Hippocampal formation (tissue), 2 donors: Measurements from ENCODE around the gene CLASRP.

ENCODE experiments used
- DNase-seq, 2 donors: peaks; one replicate each; lab custom pipeline; 2025; lab: John Stamatoyannopoulos, UW

Gene CLASRP

DNA sequence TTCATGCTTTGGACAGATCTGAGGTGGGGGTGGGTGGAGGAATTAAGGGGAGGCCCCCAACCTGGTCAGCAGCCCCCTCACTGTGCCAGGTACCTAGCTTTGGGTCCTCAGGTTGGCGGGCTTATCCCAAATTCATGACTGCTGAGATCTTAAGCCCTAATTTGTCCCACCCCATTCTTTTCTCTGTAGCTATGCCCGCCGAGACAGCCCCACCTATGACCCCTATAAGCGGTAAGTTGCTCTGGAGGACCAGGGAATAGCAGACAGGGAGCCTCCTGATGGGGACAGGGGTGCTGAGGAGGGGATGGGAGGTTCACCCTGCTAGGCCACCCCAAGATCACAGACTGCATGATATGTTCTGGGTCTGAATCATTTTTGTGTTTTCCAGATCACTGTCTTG lies 23.1 kb downstream of the CLASRP start:
- no peak for DNase-seq

DNA sequence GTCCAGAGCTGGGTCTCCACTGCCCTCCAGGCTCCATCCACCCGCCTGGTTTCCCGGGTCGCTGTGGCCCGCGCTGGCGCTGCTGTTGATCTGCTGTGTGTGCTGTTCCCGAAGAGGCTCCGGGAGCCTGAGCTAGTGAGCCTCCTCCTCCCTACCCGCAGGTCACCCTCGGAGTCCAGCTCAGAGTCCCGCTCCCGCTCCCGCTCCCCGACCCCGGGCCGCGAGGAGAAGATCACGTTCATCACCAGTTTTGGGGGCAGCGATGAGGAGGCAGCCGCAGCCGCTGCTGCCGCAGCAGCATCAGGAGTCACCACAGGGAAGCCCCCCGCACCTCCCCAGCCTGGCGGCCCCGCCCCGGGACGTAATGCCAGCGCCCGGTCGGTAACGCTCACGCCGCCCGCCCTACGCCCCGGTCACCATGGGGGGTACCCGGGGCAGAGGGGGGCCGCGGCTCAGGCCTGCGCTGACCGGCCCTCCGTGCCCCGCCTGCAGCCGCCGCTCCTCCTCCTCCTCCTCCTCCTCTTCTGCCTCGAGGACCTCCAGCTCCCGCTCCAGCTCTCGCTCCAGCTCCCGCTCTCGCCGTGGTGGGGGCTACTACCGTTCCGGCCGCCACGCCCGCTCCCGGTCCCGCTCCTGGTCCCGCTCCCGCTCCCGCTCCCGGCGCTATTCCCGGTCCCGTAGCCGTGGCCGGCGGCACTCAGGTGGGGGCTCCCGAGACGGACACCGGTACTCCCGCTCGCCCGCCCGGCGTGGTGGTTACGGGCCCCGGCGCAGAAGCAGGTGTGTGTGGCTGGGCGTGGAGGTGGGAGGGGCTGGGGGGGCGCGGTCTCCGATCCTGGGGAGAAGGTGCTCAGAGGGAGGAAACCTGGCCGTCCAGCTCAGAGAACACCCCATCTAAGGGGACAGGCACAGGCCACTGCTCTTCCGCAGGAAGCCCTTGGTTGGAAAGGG lies 25.3 kb downstream of the CLASRP start:
- no peak for DNase-seq

GRCh38 chr19:45066921-45067661 lies 28.2 kb downstream of the CLASRP start:
- no peak for DNase-seq

DNA sequence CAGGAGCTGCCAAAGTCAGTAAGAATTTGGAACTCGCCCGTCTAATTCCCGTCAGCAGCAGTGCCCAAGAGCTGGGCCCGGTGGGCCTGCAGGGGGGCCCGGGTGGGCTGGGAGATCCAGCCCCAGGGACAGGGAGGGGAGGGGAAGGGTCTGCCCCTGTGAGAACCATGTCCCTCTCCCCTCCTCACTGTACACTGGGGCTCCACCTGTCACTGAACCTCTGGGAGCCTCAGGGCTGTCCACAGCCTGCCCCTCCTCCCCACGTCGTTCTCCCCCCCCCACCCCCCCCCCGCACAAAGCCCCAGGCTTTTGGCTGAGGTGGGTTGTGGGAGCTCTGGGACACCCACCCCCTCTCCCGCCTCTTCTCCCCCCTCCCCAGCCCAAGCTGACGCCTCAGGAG lies 29.2 kb downstream of the CLASRP start:
- no peak for DNase-seq

DNA sequence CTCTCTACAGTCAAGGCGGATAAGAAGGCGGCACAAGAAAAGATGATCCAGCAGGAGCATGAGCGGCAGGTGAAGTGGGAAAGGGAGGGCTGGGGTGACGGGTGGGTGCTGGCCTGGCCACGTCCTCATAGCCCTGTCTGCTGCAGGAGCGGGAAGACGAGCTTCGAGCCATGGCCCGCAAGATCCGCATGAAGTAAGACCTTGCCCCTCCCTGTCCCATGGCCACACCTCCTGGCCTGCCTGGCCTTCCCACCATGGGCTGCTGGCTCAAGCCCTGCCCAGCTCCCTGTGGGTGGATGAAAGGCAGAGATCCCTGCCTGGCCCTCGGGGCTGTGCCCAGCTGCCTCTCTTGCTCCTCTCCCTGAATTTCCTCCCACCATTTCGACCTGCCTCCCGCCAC lies 30.2 kb downstream of the CLASRP start:
- no peak for DNase-seq

DNA sequence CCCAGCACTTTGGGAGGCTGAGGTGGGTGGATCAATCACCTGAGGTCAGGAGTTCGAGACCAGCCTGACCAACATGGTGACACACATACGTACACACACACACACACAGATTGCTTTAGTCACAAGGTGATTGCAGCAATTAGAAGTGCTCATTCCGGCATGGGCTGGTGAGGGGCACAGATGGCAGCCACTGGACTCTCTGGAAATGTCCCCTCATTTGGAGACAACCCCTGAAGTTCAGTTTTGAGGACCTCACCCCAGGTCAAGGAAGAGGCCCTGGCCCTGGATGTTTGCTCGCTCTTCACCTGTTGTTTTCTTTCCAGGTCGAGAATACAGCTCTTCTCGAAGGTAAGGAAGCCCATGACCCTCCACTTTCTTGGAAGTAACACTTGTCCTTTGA lies 31.4 kb downstream of the CLASRP start:
- DNase-seq: no peak

DNA sequence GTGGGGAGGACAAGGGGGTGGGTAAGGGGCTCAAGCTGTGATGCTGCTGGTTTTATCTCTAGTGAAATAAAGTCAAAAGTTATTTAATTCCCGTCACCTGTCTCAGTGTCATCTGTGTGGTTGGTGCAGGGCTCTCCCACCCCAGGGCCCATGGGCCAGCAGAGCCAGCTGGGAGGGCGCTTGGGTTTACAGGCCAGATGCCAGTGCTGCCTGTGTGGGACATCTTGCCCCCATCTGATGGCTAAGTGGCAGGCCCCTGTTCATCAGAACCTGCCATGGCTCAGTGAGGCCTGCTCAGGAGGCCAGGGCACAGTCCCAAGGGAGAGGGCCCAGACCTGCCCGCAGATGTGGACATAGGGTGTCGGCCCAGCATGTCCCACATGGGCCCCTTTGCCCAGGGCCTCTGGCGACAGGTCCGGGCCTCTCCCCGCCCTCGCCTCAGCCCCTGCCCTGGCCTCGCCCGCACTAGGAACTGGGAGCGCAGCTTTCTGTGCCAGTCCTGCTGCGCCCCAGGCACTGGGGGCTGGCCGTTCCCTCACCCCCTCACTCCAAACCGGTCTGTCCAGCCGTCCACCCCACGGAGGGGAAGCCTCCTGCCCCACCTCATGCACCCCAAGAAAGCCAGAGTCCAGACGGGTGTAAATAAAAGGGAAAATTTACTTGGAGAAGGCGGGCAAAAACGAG lies 32.2 kb downstream of the CLASRP start:
- no peak for DNase-seq

DNA sequence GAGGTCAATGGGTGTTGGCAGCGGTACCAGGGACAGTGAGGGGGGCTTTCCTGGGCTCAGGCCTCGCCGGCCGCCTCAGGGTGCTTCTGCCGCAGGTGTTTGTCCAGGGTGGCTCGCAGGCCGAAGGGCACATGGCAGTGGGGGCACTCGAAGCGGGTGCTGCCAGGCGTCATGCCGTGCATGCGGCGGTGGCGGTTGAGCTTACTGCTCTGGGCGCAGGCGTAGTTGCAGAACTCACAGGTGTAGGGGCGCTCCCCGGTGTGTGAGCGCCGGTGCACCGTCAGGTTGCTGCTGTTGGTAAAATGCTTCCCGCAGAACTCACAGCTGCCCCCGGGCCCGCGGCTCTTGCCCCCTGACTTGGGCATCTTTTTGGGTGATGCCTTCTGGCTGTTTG lies 32.7 kb downstream of the CLASRP start:
- DNase-seq: no peak

GRCh38 chr19:45071969-45072790 lies 33.3 kb downstream of the CLASRP start:
- DNase-seq: no peak

- DNase-seq: no peak
Measured at GRCh38 chr19:45074744-45075300, 36.0 kb downstream of the CLASRP start.

- peak; percentile 5 to 62 for DNase-seq
Measured at GRCh38 chr19:45075301-45076028, 36.6 kb downstream of the CLASRP start.

DNA sequence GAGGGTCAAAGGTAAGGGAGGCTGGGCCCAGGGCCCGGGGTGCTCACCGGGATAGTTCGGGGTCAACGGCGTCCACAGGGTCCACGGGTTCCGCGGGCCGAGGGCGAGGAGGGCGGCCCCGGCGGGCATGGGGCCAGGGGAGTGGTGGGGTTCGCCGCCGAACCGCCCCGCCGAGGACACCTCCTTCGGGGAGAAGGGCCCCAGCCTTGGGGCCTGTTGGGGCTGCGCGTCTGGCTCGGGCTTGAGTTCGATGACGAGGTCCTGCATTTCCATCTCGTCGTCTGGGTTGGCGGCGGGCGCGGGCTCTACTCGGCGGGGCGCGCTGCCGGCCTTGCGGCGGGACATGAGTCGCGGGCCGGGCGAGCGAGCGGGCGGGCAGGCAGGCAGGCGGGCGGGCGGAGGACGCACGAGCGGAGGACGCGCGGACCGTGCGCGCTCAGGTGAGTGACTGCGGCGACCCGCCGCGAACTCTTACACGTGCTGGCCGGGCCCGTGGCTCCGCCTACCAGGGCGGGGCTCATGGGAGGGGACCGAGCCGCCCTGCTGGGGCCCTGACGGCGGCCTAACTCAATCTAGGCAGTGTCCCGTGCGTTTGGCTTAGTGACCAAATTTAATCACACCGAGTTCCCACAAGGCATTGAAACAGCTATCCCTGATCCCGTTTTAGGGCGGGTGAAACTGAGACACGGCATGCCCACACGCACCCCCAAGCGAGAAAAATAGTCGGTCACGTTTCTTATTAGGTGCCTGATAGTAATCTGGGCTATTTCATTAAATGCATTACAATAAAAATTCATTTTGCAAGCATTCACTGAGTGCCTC lies 37.4 kb downstream of the CLASRP start, which contains the start of gene ZNF296:
Gene ZNF296, minus strand, starts transcription at position 450 of the 822 bp plus-strand sequence. Its CDS starts 105 bp downstream, at position 345.
- no peak for DNase-seq

GRCh38 chr19:45076851-45077730 lies 38.2 kb downstream of the CLASRP start:
- DNase-seq: no peak

- DNase-seq: no peak
Measured at GRCh38 chr19:45078390-45079062, 39.7 kb downstream of the CLASRP start.

DNA sequence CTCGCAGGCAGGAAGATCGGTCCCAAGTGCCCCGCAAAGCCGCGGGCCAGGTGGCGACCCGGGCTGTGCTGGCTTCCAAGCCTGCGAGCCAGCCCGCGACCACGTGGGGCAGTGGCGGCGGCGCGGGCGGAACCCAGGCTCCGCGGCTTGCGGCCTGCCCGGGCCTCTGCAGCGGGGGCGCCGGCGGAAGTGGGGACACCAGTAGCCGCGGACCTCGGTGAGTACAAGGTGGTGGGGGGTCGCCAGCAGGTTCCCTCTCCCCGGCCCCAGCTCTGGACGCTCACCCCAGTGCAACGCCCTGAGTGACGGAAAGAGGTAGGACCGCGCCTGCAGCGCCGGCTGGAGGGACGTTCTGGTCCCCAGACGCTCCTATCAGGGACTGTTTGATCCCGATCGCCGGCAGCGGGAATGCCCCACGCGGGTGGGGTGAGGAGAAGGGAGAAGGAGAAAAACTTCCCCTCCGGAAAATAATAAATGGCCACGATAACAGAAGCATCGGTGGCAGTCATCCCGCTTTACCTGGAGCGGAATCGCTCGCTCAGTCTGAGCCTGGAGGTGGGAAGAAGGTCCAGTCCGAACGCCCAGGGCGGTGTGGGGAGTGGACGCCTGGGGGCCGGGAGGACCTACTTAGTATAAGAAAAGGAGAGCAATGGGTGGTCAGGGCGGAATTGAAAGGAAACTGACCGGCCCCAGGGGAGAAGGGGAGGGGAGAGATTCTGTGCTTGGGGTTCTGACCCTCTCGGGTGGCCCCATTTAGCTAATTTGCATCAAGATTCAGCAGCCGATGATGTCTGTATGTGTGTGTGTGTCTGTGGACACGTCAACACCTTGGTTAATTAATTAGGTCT lies 40.4 kb downstream of the CLASRP start, which contains the start of gene GEMIN7:
Gene GEMIN7, plus strand, starts transcription at position 198 of the 848 bp plus-strand sequence. CDS start 10,855 bp downstream, outside the sequence.
- DNase-seq: peak; percentile 64 to 66

DNA sequence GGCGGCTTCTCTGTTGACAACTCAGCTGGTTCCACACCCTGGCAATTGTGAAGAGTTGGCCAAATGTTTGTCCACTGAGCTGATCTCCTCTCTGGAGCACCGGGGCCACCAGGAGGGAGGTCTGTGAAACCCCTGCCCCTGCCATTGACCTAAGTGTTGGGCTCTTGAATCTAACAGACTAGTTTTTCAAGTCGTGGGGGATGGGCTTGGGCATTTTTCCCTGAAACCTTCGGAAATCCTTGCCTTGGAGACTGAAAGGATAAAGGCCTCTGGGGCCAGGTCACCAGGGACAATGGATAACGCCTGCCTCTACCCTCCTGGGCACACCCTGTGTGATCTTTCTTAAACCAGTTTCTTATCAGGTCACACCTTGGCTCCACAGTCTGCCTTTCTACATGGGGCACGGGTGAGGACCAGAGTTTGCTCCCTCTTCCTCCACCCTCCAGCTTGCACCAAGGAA lies 41.1 kb downstream of the CLASRP start:
- no peak for DNase-seq

DNA sequence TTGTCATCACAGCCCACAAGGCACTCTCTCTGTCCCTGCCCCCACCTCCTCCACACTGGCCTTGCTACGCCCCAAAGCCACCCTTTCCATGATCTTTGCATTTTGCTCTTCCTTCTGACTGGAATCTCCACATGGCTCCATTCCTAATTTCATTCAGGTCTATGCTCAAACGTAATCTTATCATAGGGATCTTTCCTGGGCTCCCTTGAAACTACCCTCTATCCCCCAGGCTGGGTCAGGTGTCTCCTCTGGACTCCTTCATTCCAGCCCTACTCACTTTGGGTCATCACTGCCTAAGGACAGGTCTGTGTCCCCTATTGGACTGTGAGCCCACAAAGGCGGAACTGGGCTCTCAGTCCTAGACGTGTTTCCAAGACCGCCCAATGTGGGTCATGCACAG lies 43.3 kb downstream of the CLASRP start:
- no peak for DNase-seq
